ENCODE data around the gene MCC. TPM values are rescaled to one million over a fixed set of nuclear protein-coding genes. Genes with fewer than 3 reads are reported as not detected.

The MCC gene
- total and polyA plus RNA-seq, 12 donors, result 4.2 to 34.1 (median 25.2) TPM

GRCh38 chr5:113223831-113224604 is 264.2 kb downstream of the MCC start:
- Histone ChIP-seq H3K27me3 (no peaks in the 10 kb centered on the region), H3K4me3 (no peak overlapping the region), H3K36me3 (no peaks in the 10 kb centered on the region), H3K9me3 (no peaks in the 10 kb centered on the region), H3K4me1 (peaks cover 0 to 66% (median 43%) of the 10 kb centered on the region in 9 donors), H3K27ac (peak overlapping the region in 9 of 10 donors; percentile 6 to 67 (median 43))
- intact Hi-C loops (cut with DNase I), result no loop called here
- WGBS, 2 donors, result 64 to 78% methylated on average over 13 of the region's 13 CpGs
- DNase-seq (no peak), ATAC-seq (peak in 7 of 8 donors; percentile 21 to 59 (median 51))
- no peak for TF ChIP-seq CTCF (IDR thresholded peaks at IDR 0.05)

GRCh38 chr5:113223315-113223714 is 264.9 kb downstream of the MCC start:
- Histone ChIP-seq H3K36me3 (no peaks in the 10 kb centered on the region), H3K27ac (peak overlapping the region in 4 of 10 donors; percentile 6 to 67 (median 52)), H3K9me3 (no peaks in the 10 kb centered on the region), H3K4me3 (no peak overlapping the region), H3K27me3 (no peaks in the 10 kb centered on the region), H3K4me1 (peaks cover 0 to 73% (median 50%) of the 10 kb centered on the region in 9 donors)
- 68 to 73% methylated on average over 3 of the region's 3 CpGs for WGBS, 2 donors
- DNase-seq, result no peak
- TF ChIP-seq CTCF (IDR thresholded peaks at IDR 0.05), result no peak
- intact Hi-C loops (cut with DNase I), result no loop called here
- ATAC-seq, result no peak

- no peak for ATAC-seq
- WGBS, 2 donors, result 66 to 77% methylated on average over 5 of the region's 5 CpGs
These were observed 266.7 kb downstream of the MCC start for GRCh38 chr5:113221294-113222176.

More at GRCh38 chr5:113221294-113222176, 266.7 kb downstream of the MCC start:
- H3K4me1 ChIP-seq, result peaks cover 6 to 91% (median 60%) of the 10 kb centered on the region in 9 donors
- H3K27me3 ChIP-seq, result no peaks in the 10 kb centered on the region
- H3K9me3 ChIP-seq, result no peaks in the 10 kb centered on the region
- no peak for TF ChIP-seq CTCF (IDR thresholded peaks at IDR 0.05)
- no peak for DNase-seq
- H3K27ac ChIP-seq, result peak overlapping the region in 6 of 10 donors; percentile 5 to 59 (median 27)
- no peak overlapping the region for H3K4me3 ChIP-seq
- H3K36me3 ChIP-seq, result no peaks in the 10 kb centered on the region
- intact Hi-C loops (cut with DNase I), result no loop called here

All from heart right ventricle (tissue), 16 donors.